Smooth muscle cell (in vitro differentiated cells): ENCODE measurements around the gene MAP7. TPM values are rescaled to one million over a fixed set of nuclear protein-coding genes. Genes with fewer than 3 reads are reported as not detected.

Experiments used
- DNase-seq: peaks from one replicate; lab custom pipeline; 2025; ENCODE audit not compliant: unreplicated experiment; lab: John Stamatoyannopoulos, UW
- H2AFZ ChIP-seq: fragments of 200-600 bp; sonication (generic); 2 replicates; pipeline ENCODE4 v1.6.0; 2016; ENCODE audit warnings: antibody characterized with exemption, low read depth, mild to moderate bottlenecking
- H3F3A ChIP-seq: fragments of 200-600 bp; sonication (generic); 2 replicates; pipeline ENCODE4 v1.6.0; 2017; ENCODE audit warnings: antibody characterized with exemption, low read depth
- H3K27ac ChIP-seq: fragments of 200-600 bp; sonication (generic); 2 replicates; pipeline ENCODE4 v1.5.1; 2016; ENCODE audit warnings: low read depth, mild to moderate bottlenecking
- H3K27me3 ChIP-seq: fragments of 200-600 bp; sonication (generic); 2 replicates; pipeline ENCODE4 v1.6.1; 2016; ENCODE audit warnings: low read depth, mild to moderate bottlenecking
- H3K36me3 ChIP-seq: fragments of 200-600 bp; sonication (generic); 2 replicates; pipeline ENCODE4 v1.5.1; 2016; ENCODE audit warnings: low read depth
- H3K4me1 ChIP-seq: fragments of 200-600 bp; sonication (generic); 2 replicates; pipeline ENCODE4 v1.5.1; 2016; ENCODE audit warnings: low read depth
- H3K4me2 ChIP-seq: fragments of 200-600 bp; sonication (generic); 2 replicates; pipeline ENCODE4 v1.6.0; 2016; ENCODE audit warnings: mild to moderate bottlenecking
- H3K4me3 ChIP-seq: fragments of 200-600 bp; sonication (generic); 2 replicates; pipeline ENCODE4 v1.5.1; 2016; ENCODE audit warnings: mild to moderate bottlenecking
- H3K79me2 ChIP-seq: fragments of 200-600 bp; sonication (generic); 2 replicates; pipeline ENCODE4 v1.6.0; 2016; ENCODE audit warnings: low read depth, mild to moderate bottlenecking
- H3K9ac ChIP-seq: fragments of 200-600 bp; sonication (generic); 2 replicates; pipeline ENCODE4 v1.6.0; 2016; ENCODE audit warnings: low read depth
- H3K9me3 ChIP-seq: fragments of 200-600 bp; sonication (generic); replicated peaks from 2 replicates; pipeline ENCODE4 v1.5.1; 2016; ENCODE audit warnings: low read depth
- H4K20me1 ChIP-seq: fragments of 200-600 bp; sonication (generic); 2 replicates; pipeline ENCODE4 v1.6.0; 2016; ENCODE audit warnings: low read depth
- CTCF ChIP-seq: fragments of 200-600 bp; sonication (generic); IDR thresholded peaks from 2 replicates; pipeline ENCODE4 v1.5.1; 2017; ENCODE audit warnings: borderline replicate concordance, mild to moderate bottlenecking, antibody characterized with exemption; ENCODE audit not compliant: insufficient read depth, poor library complexity, severe bottlenecking
- WGBS: methylation state at CpG from one replicate; pipeline ENCODE4 v1.1.7; 2016; ENCODE audit warnings: low lambda C conversion rate; 5-methylcytosine and 5-hydroxymethylcytosine counted together
- polyA plus RNA-seq: library from polyadenylated mRNA; unstranded; fragments of >200 nt; fragmentation: Nextera tagmentation; extraction: Ambion mirVana; gene quantifications from 2 replicates; pipeline ENCODE4 v1.2.1, GENCODE V29; 2016
- total RNA-seq: library from RNA; depleted of rRNA; stranded (reverse); fragments of >200 nt; gene quantifications from 2 replicates; pipeline ENCODE4 v1.2.3, GENCODE V29; 2014

The MAP7 gene
- total and polyA plus RNA-seq, 2 experiments from 2014 or later: 1.6 to 8.2 TPM

DNA sequence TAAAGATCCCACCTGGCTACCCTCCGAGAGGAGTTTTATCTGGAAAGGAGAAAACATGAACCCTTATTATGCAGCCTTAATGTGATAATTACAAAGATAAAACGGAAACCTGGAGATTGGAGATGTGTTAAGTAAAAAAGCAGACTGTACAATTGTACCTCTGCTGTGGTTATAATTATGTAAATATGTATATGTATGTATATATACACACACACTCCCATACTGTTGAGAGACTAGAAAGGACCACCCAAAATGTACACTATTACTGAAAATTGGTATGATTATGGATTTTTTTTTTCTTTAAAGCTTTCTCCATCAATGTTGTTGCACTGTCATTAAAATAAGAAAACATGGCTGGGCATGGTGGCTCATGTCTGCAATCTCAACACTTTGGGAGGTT is 188.4 kb downstream of the MAP7 start:
- 92% methylated on average over 2 of the region's 2 CpGs for WGBS
- no peak for DNase-seq
- Histone ChIP-seq H3K27me3 (peaks cover 5% of the 10 kb centered on the region), H3K4me3 (no peak overlapping the region), H3K9me3 (no peaks in the 10 kb centered on the region), H4K20me1 (no peaks in the 10 kb centered on the region), H3K9ac (no peak overlapping the region), H3K27ac (no peak overlapping the region), H3K79me2 (no peaks in the 10 kb centered on the region), H2AFZ (no peak overlapping the region), H3K36me3 (no peaks in the 10 kb centered on the region), H3K4me2 (no peak overlapping the region), H3F3A (no peaks in the 10 kb centered on the region), H3K4me1 (no peaks in the 10 kb centered on the region)
- TF ChIP-seq CTCF: no peak

DNA sequence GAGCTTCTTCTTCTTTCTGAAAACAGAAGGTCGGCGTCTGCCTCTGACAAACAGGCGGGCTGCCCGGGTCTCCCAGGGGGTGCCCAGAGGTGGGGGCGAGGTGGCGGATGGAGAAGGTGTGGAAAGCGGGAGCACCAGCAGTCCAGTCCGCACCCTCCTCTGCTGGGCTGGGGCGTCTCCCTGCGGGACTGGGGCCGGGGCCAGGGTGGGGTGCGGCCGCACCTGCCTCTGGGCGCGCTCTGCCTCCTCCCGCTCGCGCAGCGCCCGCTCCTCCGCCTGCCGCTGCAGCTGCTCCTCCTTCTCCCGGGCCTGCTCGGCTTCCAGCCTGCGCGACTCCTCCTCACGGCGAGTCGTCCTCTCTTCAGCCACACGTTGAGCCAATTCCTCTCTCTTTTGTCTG is 189.4 kb downstream of the MAP7 start:
- H3K79me2 ChIP-seq: no peaks in the 10 kb centered on the region
- no peak overlapping the region for H3K4me3 ChIP-seq
- H3K9me3 ChIP-seq: no peaks in the 10 kb centered on the region
- no peaks in the 10 kb centered on the region for H3F3A ChIP-seq
- no peak for DNase-seq
- H3K27ac ChIP-seq: no peak overlapping the region
- no peaks in the 10 kb centered on the region for H4K20me1 ChIP-seq
- WGBS: 95% methylated on average over 16 of the region's 30 CpGs
- H3K4me2 ChIP-seq: no peak overlapping the region
- no peak overlapping the region for H3K9ac ChIP-seq
- H2AFZ ChIP-seq: no peak overlapping the region
- H3K4me1 ChIP-seq: no peaks in the 10 kb centered on the region
- no peaks in the 10 kb centered on the region for H3K36me3 ChIP-seq
- TF ChIP-seq CTCF: no peak
- peaks cover 6% of the 10 kb centered on the region for H3K27me3 ChIP-seq

GRCh38 chr6:136359851-136360250 is 190.4 kb downstream of the MAP7 start:
- no peak overlapping the region for H3K4me3 ChIP-seq
- no peak for TF ChIP-seq CTCF
- H3K27me3 ChIP-seq: peaks cover 9% of the 10 kb centered on the region
- H3K4me1 ChIP-seq: no peaks in the 10 kb centered on the region
- H3F3A ChIP-seq: no peaks in the 10 kb centered on the region
- no peaks in the 10 kb centered on the region for H4K20me1 ChIP-seq
- H3K79me2 ChIP-seq: no peaks in the 10 kb centered on the region
- no peak overlapping the region for H3K4me2 ChIP-seq
- no peak for DNase-seq
- H3K27ac ChIP-seq: no peak overlapping the region
- no peaks in the 10 kb centered on the region for H3K36me3 ChIP-seq
- no peaks in the 10 kb centered on the region for H3K9me3 ChIP-seq
- H3K9ac ChIP-seq: no peak overlapping the region
- no peak overlapping the region for H2AFZ ChIP-seq
- WGBS: 75% methylated on average over 6 of the region's 6 CpGs

GRCh38 chr6:136351518-136352110 is 198.6 kb downstream of the MAP7 start:
- Histone ChIP-seq H3K27me3 (peaks cover 4% of the 10 kb centered on the region), H3K4me1 (peaks cover 8% of the 10 kb centered on the region), H3K4me2 (no peak overlapping the region), H3K9ac (no peak overlapping the region), H3K4me3 (no peak overlapping the region), H3K9me3 (no peaks in the 10 kb centered on the region), H2AFZ (no peak overlapping the region), H3K79me2 (no peaks in the 10 kb centered on the region), H3K27ac (no peak overlapping the region), H4K20me1 (no peaks in the 10 kb centered on the region), H3F3A (no peaks in the 10 kb centered on the region), H3K36me3 (no peaks in the 10 kb centered on the region)
- 19% methylated on average over 2 of the region's 2 CpGs for WGBS
- TF ChIP-seq CTCF: no peak
- no peak for DNase-seq
